SU-DHL-6 (cell line): Measurements from ENCODE around the gene CLEC4F.

Source experiments
- EZH2phosphoT487 ChIP-seq: fragments of 200-600 bp; sonication (generic), shearing (Covaris generic); conservative IDR thresholded peaks from 2 replicates; pipeline ENCODE4 v1.6.1; 2018; ENCODE audit warnings: mild to moderate bottlenecking, antibody characterized with exemption, low read length, moderate library complexity, mixed read lengths
- TF ChIP-seq, protein P1 (sequence below): fragments of 200-600 bp; sonication (generic); IDR thresholded peaks from one replicate; pipeline ENCODE4 v1.5.1; 2017; ENCODE audit warnings: antibody characterized with exemption, mild to moderate bottlenecking, low read length, moderate library complexity; ENCODE audit not compliant: insufficient read depth, poor library complexity, severe bottlenecking

DNA sequence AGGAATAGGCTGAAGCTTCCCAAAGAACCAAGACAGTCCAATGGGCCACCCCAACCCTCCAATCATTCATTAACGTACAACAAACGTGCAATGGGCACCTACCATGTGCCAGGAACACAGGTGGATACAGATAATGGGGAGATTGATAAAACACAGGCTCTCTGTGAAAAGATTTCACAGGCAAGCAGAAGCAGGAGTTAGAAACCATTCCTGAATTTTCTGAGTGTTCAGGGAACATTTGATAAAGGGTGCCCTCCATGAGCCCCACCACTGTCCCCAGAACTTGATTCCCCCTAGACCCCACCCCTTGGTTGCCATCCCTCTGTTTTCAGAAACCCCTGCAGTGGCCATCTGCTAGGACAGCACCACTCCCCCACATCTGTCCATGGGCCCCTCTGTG lies 13.7 kb upstream of the CLEC4F start:
- TF ChIP-seq, protein P1, sequence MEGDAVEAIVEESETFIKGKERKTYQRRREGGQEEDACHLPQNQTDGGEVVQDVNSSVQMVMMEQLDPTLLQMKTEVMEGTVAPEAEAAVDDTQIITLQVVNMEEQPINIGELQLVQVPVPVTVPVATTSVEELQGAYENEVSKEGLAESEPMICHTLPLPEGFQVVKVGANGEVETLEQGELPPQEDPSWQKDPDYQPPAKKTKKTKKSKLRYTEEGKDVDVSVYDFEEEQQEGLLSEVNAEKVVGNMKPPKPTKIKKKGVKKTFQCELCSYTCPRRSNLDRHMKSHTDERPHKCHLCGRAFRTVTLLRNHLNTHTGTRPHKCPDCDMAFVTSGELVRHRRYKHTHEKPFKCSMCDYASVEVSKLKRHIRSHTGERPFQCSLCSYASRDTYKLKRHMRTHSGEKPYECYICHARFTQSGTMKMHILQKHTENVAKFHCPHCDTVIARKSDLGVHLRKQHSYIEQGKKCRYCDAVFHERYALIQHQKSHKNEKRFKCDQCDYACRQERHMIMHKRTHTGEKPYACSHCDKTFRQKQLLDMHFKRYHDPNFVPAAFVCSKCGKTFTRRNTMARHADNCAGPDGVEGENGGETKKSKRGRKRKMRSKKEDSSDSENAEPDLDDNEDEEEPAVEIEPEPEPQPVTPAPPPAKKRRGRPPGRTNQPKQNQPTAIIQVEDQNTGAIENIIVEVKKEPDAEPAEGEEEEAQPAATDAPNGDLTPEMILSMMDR, result no peak
- no peak for TF ChIP-seq EZH2phosphoT487
